T-helper 2 cell (primary cell): Measurements from ENCODE around the gene FASN.

Experiments used
- DNase-seq, 5 experiments: peaks; one replicate each; pipeline versions ENCODE4 v3.0.0 to v3.0.0-alpha.2; 2012 to 2022

Gene FASN

DNA sequence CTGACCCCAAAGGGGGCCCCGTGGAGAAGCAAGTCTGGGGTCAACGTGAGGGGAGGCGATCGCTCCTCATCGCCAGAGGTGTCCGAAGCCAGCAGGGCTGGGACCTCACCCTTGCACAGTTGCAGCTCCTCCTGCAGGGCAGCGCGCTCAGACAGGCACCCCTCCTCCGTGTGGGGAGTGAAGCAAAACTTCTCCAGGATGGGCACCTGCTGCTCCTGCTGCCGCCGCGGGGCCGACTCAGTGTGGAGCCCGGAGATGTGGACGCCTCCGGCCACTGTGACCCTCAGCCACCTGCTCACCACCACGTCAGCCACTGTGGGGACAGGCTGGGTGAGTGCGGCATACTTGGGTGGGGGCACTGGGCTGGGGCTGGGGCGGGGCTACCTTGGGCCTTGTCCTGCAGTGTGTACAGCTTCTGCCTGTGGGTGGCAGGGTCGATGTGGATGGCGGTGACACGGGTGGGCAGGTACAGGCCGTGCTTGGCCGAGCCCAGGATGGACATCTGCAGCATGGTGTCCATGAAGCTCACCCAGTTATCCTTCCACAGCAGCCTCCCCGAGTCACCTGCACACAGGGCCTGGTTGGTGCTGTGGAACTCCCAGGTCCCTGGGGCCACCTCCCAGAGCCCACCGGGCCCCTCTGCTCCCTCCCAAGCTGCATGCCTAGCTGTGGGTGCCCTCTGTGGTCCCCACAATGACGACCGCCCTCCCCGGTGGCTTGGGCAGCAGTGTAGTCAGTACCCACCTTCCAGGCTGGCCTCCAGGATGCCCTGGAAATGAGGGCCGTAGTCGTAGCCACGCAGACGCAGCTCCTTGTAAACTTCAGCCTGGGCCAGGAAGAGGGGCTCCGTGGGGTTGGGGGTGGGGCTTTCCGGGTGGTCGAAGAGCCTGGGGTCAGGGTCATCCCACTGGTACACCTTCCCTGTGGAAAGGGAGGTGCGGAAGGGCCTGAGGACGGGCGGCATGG, 10.8 kb downstream of the FASN start:
- DNase-seq, result peak in 1 of 5 experiments; percentile 8

DNA sequence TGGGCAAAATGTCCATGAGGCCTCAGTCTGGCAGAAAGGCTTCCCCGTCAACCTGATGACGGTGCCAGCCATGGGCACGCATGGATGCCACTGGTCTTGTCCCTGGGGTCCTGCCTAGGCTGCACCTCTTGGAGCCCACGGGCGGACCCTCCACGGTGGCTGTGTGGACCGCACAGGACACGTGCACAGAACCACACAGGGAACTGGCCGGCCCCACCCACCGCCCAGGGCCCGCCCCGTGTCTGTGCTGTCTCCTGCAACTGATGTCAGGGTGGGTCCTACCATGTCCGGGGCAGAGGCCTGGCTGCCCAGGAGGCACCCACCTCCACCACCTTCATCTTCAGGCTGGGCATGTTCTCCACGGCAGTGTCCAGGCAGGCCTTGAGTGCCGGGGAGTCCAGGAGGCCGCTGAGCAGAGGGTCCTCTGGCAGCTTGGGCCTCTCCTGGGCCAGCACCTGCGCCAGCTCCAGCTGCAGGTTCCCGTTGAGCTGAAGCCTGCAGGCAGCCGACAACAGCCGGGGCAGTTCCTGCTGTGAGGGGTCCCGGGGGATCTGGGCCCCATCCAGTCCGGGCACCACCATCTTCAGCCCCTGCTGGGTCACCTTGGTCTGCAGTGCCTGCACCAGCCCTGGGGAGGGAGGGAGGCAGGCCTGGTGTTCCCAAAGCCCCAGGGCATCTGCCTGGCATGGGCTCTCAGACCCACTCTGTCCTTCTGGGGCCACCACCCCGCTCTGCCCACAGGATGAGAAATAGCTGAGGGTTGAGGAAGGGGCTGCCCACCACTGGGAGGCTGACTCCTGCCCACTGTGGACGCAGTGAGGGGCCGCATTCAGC, 11.9 kb downstream of the FASN start:
- no peak for DNase-seq

DNA sequence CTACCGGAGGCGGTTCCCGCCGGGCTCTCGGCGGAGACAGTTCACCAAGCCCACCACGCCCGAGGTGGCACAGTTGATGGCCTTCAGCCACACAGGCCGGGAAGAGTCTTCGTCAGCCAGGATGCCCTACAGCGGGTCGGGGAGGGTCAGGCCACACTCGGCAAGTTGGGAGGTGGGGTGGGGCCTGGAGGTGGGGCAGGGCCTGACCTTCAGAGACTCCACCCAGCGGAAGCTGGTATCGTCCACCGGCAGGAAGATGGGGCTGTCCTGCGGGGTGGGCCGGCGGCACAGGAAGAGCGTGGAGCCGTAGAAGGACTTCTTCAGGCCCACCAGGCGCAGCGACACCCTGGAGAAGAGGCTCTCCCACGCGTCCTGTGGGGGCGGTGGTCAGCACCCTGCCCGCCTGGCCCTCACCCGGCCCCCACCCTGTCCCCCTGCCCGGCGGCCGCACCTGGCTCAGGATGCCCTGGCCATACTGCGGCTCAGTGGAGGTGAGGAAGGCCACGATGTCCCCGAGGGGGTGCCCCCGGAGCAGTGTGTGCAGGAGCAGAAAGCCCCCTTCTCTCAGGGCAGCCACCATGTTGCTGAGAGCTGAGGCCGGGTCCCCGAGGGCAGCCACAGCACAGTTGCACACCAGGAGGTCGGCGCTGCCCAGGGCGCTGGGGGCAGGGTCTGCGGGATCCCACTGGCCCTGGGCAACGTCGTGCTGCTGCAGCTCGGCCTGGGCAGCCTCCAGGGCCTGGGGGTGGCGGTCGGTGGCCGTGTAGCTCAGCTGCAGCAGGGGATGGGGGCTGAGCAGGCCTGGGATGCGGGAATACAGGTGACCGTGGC, 12.8 kb downstream of the FASN start:
- DNase-seq, result no peak

DNA sequence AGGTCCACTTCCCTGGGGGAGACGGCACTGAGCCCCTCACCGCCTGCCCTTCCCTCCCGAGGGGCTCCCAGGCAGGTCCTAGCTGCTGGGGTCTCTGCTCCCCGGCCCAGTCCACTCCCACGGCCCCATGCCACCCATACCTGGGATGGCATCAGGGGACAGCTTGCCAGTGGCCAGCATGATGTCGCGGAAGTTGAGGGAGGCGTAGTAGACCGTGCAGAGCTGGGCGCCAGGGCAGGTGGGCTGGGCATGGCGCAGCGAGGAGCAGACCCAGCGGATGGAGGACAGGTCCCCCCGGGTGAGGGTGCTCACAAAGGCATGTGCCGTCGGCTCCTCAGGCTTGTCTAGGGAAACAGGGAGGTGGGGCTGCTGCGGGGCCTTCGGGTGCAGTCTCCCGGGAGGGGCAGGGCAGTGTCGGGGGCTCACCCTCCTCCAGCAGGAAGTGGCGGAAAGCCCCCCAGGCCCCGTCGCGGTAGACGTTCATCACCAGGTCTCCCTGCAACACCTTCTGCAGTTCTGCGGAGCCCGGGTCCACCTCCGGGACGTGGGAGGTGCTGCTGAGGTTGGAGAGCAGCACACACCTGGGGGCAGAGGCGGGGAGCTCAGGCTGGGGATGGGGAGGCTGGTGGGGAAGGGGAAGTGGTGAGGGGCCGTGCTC, 13.5 kb downstream of the FASN start:
- no peak for DNase-seq

DNA sequence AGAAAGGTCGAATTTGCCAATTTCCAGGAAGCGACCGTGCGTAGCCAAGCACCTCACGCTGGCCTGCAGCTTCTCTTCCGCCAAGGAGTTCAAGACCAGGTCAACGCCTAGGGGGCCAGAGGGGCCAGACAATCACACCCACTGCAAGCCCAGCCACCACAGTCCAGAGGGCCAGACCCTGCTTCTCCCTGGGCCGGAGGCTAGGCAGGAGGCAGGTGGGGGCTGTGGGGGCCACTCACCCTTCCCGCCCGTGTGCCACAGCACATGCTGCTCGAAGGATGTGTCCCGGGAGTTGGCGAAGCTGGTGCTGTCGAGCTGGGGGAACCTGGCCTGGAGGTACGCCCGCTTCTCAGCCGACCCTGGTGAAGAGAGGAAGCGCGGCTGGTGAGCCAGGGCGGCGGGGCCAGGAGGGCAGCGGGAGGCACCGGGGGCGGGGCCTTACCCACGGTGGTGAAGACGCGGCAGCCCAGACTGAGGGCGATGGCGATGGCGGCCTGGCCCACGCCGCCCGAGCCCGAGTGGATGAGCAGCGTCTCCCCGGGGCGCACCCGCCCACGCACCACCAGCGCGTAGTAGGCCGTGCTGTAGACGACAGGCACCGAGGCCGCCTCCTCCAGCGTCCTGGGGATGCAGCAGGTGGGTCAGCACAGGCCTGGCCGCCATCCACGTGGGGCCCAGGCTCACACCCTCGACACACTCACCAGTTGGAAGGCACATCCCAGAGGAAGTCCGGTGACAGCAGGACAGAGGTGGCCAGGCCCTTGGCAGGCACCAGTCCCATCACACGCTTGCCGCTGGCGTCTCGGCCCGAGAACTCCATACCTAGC, 14.3 kb downstream of the FASN start:
- DNase-seq, result no peak

DNA sequence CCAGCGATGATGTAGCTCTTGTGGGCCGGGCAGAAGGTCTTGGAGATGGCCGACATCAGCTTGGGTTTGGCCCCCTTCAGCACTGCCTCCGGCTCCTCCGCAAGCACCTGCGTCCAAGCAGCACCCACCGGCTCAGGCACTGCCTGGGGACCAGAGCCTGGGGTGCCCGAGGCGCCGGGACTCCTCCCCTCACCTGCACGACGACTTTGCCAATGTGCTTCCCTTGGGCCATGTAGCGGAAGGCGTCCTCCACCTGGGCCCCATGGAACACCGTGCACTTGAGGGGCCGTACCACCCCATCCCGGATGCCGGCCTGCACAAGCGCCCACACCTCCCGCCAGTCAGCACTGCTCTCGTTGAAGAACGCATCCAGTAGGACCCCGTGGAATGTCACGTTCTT, 15.0 kb downstream of the FASN start:
- DNase-seq, result no peak

DNA sequence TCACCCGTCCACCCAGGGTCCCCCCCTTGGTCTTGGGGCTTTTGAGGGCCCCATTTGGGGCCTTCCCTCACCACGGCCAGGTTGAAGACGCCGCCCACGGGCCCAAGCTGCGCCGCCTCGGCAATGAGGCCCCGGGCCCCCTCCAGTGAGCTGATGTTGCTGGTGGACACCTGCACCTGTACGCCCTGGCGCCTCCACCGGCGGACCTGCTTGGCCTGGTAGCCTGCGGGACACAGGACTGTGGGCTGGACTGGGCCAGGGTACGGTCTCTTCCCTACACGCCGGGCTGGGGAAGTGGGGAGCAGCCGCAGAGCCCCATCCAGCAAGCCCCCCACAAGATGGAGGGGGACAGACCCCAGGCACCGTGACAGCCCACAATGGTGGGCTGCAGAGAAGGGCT, 15.6 kb downstream of the FASN start:
- DNase-seq, result no peak

DNA sequence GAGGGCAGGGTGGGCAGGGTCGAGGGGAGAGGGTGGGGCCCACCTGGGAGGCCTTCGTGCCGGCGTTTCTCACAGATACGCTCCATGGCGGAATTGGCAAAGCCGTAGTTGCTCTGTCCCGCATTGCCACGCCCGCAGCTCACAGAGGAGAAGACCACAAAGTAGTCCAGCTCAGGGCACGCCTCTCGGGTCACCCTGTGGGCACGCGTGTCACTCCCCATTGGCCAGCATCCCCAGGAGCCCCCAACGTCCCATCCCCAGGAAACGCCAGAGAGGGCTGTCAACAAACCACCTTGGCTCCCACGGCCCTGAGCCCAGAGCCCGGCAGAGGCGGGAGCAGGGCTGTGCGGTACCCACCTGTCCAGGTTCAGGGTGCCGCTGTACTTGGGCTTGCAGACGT, 16.1 kb downstream of the FASN start:
- DNase-seq, result no peak

DNA sequence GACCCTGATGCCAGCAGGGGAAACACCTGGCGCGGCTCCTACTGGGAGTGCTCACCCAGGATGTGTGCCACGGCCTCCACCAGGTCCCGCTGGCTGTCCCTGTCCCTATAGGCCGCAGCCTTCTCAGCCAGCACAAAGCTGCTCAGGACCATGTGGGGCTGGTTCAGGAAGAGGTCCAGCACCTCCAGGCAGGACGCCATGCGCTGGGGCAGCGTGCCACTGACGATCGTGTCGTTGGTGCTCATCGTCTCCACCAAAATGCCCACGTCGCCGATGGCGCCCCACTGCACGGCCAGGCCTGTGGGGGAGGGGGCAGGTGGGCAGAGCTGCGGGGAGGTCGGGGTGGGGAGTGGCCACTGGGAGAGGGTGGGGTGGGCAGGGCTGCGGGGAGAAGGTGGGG, 16.5 kb downstream of the FASN start:
- no peak for DNase-seq

DNA sequence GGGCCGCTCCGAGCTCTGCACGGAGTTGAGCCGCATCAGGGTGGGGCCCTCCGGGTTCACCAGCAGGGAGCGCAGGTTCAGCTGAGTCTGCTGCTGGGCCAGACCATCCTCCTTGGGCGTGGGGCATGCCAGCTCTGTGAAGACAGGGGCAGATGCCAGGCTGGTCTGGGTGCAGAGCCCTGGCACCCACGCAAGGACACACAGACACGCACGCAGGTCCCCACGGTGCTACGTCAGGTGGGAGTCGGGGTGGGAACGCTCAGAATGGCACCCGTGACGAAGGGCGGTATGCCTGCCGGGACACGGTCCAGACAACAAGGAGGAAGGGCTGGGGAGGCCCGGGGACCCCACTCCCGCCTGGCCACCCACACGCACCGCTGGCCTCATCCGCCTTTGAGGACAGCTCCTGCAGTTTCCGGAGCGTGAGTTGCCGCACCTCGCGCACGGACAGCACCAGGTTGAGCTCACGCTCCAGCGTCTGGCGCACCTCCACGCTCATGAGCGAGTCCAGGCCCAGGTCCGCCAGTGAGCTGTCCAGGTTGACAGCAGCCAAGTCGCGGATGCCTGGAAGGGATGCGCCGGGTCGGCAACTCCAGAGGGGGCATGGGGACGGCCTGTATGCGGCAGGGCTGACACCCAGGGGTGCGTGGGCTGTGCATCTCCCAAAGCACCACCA, 17.1 kb downstream of the FASN start:
- DNase-seq, result no peak

DNA sequence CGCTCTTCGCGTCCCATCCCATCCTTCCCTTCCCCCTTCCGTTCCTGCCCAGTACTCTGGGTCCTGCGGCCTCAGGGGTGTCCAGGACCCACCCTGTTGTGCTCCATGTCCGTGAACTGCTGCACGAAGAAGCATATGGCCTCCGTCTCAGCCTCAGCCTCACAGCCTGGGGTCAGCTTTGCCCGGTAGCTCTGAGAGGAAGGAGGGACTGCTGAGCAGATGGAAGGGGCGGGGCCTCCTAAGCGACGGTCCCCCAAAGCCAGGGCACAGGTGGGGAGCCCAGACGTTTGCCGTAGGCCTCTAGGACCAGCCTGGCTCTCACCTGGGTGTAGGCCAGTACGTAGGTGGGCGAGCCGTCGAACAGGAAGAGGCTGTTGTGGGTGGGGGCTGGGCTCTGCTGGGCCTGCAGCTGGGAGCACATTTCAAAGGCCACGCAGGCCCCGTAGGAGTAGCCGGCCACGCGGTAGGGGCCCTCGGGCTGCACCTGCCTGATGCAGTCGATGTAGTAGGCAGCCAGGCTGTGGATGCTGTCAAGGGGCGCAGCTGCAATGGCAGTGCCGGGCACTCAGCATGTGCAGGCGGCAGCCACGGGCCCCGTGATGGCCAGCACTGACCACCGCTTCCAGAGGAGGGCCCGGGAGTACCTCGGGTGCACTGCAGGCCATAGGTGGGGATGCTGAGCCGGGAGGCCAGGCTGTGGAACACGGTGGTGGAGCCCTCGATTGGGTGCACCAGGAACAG, 17.8 kb downstream of the FASN start:
- no peak for DNase-seq

DNA sequence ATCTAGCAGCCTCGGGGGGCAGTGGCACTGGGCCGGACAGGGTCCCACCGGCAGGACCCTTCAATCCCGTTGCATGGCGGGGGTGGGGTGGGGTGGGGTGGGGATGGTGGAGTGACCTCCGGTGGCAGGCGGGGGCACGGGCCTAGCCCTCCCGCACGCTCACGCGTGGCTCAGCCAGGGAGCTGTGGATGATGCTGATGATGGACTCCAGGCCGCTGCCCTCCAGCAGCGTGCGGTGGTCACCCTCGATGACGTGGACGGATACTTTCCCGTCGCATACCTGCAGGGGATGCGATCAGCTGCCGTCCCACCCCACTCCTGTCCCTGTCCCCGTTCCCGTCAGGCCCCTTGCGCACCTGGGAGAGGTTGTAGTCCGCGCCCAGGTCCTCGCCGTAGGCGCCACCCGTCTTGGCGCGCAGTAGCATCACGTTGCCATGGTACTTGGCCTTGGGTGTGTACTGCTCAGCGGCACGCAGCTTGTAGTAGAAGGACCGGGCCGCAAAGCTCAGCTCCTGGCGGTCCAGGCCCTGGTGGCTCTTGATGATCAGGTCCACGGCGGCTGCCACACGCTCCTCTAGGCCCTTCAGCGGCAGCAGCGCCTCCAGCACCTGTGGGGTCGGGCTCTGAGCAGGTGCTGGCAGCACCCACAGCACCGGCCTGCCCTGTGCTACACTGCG, 18.9 kb downstream of the FASN start:
- no peak for DNase-seq

DNA sequence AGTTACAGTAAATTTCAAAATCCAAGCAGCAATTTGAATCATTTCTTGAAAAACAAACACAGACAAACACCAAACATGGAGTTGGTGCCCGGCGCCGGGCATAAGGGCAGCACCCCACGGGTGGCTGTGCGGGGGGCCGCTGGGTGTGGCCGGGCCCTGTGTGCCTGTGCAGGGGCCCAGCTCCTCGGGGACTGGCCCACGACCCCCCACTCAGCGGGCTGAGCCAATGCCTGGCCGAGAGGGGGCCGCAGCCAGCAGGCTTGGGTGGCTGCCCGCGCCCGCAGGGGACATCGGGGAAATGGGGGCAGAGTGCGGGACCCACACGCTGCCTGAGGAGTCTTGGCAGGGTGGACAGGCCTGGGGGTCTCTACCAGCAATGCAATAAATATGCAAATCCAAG, 19.6 kb downstream of the FASN start:
- no peak for DNase-seq

DNA sequence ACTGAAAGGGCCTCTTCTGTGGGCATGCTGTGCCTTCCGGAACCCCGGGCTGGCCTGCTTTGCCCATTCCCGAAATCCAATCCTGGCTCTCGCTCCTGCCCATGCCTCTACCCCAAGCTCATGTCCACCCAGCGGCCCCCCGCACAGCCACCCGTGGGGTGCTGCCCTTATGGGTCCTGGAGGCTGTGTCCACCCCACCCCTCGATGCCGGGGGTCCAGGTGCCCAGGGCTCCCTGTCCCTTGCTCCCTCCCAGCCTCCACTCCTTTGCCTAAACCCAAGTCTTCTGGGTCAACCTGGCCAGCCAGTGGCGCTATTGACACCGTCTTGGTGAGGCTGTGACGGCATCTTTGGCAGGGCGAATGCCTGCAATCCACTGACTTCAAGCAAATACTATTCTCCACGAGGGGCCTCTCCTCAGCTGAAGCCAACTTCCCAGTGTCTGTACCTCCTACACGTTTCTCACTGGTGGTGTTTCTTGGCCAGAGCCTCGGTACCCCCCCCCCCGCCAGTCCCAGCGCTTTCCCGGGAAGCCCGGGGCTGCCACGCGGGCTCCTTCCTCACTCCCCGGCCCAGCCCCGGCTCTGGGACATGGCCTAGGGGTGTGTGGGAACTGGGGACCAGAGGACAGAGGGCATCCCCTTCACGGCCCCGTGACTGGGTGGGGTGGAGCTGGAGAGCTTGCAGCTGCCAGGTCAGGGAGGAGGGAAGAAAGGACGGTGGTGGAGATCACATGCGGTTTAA, 20.2 kb downstream of the FASN start:
- no peak for DNase-seq

DNA sequence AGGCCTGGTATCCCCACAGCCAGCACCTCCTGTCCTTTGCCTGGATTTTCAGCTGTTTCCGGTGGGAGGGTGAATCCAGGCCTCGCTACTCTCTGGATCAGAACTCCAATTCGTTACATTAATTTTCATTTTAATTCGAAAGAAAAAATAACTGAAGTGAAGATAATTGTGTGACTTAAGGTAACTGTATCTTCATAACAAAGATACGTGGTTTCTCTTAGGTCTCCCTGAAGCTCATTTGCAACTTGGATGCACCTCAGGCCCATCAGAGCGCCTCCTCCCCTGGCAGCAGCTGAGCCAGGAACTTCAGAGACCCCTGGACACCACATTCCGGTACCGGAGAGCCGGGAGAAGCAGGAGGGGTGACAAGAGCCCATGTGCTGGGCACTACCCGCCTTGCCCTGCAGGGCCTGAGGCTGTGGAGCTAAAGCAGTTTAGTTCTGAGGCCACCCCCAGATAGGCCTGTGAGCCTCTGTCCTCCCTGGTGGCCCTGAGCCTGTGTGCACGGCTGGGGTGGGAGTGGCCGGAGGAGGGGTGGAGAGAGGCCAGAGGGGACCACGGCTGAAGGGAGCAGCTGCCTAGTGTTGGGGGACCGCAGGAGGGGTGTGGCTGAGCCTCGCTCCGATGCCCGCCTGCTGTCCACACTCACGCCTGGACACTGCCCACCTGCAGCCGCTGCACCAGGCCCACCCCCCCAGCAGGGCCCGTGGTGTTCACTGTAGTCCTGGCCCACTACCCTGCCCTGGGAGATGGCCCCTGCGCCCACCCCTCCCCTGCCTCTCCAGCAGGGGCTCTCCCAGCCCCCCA, 21.0 kb downstream of the FASN start:
- DNase-seq, result no peak

DNA sequence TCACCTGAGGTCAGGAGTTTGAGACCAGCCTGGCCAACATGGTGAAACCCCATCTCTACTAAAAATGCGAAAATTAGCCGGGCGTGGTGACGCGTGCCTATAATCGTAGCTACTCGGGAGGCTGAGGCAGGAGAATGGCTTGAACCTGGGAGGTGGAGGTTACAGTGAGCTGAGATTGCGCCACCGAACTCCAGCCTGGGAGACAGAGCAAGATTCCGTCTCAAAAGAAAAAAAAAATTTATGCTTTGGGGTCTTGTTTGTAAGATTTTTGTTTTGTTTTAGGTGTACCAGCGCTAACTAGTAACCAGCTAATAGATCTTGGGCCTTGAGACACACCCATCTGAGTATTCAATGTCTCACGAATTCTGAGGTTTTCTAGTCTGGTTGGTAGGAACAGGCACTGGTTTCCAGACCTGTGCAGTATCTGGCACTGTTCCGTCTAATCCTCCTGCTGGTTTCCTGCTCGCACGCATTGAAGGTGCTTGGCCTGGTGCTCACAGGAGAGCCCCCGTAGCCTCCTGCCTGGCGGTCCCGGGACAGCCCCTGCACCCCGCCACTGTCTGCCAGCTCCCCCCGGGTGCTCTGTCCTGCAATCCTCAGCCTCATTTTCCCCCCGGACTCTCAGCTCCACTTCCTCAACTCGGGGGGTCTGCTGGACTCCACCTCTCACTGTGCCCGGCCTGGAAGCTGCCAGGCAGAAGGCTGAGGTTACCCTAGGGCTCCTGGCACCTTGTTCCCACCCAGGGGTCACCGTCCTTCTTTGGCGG, 21.8 kb downstream of the FASN start:
- no peak for DNase-seq

DNA sequence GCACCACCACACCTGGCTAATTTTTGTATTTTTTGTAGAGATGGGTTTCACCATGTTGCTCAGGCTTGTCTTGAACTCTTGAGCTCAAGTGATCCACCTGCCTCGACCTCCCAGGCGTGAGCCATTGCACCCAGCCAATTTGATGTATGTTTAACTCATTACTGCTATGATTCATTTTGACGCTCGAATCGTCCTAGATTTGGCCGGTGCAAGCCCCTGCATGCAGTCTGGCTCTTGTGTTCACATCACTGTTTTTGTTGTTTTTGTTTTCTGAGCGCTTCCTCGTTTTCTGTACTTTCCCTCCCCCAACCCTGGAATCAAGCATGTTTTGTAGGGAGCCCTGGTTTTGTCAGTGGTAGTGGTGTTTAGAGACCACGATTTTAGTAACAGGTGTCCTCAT, 24.6 kb downstream of the FASN start:
- DNase-seq, result no peak
